CMK (cell line): ENCODE measurements around the gene SLC47A2.
"Not testable (repeated sequence)": the region's sequence is repeated elsewhere in the genome, so short reads cannot be mapped to it uniquely, and the experiment has no call there.

Source experiments
- DNase-seq: peaks from one replicate; pipeline ENCODE4 v3.0.0-alpha.2; 2010; ENCODE audit warnings: low read depth

SLC47A2 gene, protein sequence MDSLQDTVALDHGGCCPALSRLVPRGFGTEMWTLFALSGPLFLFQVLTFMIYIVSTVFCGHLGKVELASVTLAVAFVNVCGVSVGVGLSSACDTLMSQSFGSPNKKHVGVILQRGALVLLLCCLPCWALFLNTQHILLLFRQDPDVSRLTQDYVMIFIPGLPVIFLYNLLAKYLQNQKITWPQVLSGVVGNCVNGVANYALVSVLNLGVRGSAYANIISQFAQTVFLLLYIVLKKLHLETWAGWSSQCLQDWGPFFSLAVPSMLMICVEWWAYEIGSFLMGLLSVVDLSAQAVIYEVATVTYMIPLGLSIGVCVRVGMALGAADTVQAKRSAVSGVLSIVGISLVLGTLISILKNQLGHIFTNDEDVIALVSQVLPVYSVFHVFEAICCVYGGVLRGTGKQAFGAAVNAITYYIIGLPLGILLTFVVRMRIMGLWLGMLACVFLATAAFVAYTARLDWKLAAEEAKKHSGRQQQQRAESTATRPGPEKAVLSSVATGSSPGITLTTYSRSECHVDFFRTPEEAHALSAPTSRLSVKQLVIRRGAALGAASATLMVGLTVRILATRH

DNA sequence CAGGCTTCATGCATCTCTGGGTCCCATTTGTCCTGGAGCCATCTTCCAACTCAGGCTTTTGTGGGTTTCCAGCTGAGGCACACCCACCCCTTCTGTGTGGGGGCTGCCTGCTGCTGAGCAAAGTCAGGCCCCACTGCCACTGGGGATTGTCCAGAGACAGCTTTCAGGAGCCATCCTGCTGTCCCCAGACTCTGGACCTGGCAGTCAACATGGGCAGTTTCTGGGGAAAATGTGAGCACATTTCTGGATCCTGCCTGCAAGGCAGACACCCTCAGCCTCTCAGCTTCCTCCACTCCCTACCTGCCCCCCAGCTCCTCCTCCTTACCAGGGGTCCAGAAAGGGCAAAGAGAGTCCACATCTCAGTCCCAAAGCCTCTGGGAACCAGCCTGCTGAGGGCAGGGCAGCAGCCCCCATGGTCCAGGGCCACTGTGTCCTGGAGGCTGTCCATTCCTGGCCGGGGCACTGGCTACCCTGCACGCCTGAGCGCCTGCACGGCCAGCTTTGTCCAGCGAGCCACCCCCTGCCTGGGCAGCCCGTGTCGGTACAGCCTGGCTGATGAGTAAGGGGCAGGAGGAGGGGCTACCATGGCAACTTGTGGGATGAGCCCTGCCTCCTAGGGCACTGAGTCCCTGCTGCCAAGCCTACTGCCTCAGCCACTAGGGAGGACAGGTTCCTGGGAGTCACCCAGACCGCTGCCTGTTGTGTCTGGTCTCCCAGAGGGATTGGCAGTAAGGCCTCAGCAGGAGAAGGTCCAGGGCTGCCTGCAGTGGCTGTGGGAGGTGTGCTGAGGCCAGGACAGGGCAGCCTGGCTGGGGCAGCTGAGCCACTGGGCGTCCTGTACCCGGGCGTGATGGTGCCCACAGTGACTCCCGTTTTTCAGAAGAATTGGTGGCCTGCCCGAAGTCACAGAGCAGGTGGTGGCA is at the start of gene SLC47A2:
Gene SLC47A2, minus strand, starts transcription at position 477 of the 923 bp plus-strand sequence. Its CDS starts 29 bp downstream, at position 448.
- no peak for DNase-seq

DNA sequence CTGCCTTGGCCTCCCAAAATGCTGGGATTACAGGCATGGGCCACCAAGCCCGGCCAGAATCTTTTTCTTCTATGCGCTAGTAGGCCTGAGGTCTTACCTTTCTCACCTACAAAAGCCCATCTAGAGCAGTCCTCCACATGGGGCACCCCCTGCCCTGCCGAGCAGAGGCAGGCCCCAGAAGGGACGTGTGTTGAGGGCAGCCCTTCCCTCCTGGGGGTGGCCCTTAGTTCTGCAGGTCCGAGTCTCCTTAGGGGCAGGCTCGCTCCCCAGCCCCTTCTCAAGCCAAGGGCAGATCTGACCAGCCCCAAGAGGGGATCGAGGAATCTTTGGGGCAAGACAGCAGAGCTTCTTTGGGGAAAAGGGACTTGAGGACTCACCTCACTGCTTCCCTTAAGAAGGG is 49.6 kb upstream of the SLC47A2 start:
- DNase-seq: no peak

DNA sequence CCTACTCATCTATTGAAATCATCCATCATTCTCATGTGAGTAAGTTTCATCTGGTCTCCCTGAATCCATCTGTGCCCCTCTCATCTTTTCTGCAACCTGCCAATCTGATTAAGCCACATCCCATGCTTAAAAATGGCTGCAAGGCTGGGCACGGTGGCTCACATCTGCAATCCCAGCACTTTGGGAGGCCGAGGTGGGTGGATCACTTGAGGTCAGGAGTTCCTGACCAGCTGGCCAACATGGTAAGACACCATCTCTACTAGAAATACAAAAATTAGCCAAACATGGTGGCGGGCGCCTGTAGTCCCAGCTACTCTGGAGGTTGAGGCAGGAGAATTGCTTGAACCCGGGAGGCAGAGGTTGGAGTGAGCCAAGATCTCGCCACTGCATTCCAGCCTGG is 47.6 kb upstream of the SLC47A2 start:
- DNase-seq: not testable (repeated sequence)

DNA sequence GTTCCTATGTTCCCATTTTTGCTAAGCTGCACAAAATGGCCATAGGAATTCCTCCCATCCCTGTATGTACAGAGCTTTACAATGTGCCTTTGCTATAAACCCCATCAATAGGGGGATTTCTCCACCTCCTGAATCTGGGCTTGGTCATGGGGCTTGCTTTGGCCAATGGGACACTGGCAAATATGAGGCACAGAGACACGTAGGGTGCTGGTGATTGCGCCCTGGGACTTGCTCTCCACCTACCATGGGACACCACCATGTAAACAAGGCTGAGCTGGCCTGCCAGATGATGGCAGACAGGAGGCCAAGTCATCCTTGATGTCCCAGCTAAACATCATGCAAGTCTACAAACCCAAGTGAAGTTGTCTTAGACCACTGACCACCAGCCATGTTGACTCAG is 47.0 kb upstream of the SLC47A2 start:
- no peak for DNase-seq

DNA sequence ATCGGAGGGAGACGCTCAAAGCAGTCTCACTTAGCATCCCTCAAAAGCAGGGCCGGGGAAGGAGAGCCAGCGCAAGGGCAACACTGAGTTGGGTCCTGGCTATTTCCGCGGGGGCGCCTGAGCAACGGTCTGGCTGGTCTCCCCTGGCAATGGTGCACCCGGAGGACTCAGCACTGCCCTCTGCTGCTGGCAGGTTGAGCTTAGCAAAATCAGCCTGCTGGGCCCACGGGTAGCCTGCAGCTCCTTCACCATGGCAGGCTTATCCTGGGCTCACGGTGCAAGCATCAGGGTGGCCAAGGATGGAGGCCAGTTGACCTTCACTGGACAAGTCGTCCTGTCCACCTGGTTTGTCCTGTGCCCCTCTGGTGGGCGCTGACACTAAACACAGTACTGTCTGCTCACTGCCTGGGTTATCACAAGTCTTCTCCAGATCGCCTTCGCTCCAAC is 46.2 kb upstream of the SLC47A2 start:
- peak; percentile 20 for DNase-seq

DNA sequence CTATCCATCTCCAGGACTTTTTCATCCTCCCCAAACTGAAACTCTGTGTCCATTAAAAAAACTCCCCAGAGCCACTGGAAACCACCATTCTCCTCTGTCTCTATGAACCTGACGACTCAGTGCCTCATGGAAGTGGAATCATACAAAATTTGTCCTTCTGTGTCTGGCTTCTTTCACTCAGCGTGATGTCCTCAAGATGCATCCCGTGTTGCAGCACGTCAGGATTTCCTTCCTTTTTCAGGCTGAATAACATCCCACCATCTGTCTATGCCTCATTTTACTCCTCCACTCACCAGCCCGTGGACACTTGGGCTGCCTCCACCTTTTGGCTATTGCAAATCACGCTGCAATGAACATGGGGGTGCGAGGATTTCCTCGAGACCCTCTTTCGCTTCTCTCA is 44.4 kb upstream of the SLC47A2 start:
- DNase-seq: no peak

DNA sequence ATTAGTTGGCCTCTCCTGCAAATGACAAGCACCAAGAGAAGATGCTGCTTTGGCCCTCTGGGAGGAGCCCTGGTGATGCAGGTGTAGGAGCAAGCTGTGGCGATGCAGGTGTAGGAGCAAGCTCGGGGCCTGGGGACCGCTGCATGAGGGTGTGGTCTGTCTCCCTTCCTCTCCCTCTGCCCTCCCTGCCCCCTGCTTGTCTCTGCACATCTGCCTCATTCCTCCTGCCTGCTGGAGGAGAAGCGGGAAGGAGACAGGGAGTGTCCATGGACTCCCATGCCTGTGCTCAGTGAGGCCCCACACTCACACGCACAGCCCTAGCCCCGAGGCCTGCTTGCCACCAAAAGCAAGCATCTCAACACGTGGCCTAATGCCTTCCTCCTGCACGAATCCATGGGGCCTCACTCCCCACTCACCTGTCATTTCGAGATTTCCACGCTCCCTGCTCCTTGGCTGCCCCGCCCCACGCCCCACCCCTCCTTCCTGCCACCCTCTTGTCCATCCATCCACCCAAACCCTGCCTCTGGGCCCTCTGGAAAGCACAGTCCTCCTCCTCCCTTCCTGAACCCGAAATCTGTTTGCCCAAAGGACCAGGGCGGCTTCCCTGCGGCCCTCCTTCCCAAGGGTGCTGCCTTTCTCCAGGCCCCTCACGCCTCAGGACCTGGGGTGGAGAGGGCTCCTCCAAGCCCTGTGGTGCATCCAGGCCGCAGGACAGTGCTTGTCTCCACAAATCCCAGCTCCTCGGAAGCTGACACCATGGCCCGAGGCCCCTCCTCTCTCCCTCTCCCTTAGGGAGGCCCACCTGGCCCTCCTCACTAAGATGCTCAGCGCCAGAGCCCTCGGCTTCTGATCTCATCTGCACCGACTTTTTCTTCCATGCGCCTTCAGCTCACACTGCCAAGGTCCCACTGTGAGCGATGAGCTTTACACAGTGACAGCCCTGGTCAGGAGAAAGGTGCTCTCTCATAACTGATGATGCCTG is 43.5 kb upstream of the SLC47A2 start:
- no peak for DNase-seq

DNA sequence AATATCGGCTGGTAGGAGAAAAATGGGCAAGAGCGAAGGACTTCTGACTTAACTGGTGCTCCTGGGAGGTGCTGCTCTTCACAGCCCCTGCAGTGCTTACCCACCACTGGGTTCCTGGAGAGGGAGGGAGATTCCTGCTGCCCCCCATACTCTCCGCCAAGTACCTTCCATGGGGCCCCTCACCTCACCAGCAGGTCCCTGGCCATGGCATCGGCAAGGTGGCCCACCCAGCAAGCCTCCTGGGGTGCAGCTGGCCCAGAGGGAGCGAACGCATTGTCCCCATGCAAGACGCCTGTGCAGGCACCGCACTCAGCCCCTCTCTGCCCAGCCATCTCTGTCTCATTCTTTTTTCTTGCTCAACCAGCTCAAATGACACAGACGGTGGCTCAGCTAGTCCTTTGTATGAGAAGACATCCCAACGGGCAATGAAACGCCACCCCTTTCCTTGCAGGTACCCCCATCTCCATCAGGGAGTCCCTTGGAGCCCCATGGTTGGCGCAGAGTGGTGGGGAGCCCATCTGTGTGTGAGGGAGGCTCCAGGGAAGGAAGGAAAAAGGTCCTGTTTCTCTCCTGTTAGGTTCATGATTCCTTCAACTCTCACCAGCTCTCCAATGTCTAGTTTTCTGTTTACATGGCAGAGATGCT is 41.3 kb upstream of the SLC47A2 start:
- DNase-seq: no peak

DNA sequence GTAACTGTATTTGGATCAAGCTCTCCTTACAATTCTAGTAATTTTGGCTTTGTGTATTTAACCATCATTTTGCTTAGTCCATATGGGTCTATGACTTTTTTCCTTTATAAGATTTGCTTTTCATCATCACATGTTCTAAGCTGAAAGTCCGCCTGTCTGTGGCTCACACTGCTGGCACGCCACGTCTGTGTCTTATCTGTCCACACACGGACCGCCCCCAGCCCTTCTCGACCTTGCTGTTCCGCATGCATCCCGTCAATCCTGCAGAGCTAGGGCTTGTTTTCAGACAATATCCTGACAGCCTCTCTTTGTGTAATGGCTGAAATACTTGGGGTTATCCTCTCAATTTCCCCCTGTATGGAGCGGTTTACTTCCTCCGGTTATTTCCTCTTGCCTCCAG is 40.2 kb upstream of the SLC47A2 start:
- DNase-seq: no peak

DNA sequence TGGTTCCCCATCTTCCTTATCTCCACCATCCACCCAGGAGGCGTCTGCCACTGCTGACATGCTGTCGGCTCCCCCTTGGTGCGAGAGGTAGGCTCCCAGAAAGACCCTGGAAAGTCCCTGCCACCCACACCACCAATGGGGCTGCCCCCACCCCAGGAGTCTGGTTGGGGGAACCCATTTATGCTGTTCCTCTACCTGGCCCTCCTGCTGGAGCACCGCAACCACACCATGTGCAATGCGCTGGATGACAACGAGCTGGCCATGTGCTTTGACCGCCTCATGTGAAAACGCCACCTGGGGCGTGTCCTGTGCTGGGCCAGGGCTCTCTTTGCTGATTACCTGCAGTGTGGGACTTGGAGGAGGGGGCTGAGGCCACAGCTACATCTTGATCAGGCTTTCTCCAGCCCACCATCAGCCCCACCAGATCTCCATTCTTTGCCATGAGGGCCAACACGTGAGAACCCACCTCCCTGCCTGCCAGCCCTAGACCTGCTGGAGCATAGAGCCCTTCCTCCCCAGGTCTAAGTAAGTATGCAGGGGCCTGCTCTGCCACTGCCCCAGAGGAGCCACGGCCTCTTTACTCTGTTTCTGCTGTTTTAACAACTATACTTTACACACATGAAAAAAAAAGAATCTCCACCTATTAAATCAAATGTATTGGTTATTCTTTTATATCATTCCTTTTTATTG is 39.6 kb upstream of the SLC47A2 start:
- DNase-seq: no peak

DNA sequence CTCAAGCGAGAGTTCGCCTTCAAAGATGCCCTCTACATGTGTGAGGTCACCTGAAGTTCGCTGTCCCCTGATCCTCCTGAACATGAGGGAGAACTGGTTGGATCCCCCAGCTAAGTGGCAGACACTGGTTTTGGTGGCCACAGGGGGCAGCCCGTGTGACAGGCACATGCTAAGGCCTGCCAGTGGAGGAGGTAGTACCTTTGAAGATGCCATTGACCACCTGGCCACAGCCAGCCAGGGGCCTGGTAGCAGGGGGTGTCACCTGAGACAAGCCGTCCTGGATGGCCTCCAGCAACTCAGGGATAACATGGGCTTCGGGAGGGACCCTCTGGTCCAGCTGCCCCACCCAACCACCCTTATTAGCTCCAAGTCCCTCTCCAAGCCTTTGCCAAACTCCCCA is 39.0 kb upstream of the SLC47A2 start:
- no peak for DNase-seq

DNA sequence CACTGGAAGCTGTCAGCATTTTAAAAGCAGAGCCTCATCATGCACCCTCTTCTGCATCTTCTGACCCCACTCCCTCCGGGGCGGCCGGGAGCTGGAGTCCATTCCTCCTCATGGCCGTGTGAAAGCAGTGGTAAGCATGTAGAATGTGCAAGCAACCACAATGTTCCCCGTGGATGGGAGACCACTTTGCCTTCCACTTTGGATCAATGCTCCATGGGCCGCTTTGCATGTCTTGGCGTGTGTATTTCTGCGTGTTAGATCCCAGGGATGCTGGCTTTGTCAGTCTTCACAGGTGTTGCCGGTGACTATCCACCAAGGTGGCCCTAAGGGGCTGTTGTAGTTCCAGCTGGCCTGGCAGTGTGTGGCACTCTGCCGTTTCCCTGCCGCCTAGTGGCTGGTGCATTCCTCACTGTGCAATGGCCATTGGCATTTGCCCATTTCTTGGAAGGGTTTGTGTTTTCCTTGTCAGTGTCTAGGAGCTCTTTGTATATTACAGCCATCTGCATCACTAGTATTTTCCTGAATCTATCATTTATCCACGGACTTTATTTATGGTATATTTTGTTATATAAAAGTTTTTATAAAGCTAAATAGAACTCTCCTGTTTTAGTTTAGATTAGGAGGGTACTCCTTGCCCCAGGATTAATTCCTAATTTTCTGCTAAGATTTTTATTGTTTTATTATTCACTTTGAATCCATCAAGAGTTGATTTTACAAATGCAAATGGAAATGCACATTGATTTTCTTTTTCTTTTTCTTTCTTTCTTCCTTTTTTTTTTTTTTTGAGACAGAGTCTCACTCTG is 37.5 kb upstream of the SLC47A2 start:
- DNase-seq: no peak

DNA sequence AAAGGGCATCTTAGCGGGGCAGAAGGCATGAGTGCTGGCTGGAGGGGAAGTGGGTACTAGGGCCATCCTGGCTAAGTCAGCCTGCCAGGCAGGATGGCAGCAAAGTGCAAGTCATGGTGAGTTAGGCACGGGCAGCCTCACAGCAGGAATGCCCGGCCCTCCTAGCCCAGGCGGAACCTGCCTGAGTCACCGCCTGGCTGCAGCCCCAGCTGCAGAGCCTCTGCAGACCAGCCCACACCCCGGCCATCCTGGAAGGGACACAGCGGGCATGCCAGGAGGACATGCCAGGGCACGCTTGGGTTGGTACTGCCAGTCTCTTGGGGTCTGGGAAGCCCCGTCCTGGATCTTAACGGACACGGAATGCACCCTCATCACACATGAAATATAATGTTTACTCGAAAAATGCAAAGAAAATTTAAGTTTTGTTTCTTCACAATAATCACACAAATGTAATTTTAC is 36.7 kb upstream of the SLC47A2 start:
- DNase-seq: no peak

DNA sequence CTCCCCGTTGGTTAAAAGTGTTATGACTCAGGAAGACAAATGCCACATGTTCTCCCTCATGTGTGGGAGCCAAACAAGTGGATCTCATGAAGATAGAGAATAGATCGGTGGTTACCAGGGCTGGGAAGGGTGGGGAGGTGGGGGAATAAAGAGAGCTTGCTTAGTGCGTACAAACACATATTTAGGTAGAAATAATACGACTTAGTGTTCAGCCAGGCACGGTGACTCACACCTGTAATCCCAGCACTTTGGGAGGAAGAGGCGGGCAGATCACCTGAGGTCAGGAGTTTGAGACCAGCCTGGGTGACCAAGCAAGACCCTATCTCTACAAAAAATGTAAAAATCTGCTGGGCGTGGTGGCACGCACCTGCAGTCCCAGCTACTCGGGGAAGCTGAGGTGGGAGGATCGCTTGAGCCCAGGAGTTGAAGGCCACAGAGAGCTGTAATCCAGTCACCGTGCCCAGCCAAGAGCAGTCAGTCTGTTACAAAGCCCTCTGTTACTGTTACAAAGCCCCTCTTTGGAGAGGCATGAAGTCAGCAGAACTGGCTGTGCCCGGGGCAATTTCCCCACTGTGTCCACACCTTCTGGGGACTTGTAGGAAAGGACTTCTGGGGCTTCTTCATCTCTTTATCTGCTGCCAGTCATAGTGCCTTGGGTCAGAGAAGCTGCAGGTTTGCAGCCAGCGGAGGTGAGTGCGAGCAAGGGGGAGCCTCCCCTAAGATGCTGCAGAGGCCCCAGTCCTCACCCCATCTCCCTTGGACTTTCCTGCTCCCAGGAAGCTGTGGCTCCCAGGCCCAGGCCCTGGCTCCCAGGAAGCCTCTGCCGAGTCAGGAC is 36.0 kb upstream of the SLC47A2 start:
- no peak for DNase-seq

DNA sequence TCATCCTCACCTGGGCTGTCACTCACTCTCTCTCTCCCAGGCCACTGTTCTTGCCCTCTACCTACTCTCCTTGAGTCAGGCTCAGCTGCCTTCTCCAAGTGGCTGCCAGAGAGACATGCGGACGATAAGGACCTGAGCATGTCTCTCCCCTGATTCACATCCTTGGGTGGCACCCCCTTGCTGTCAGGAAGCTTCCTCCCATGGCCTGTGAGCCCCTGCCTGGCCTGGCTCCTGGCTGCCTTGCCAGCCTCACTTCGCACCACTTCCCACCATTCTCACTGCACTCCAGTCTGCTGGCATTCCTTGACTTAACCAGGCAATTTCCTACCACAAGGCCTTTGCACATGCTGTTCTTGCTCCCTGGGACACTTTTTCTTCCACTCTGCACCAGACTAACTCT is 34.5 kb upstream of the SLC47A2 start:
- DNase-seq: no peak

DNA sequence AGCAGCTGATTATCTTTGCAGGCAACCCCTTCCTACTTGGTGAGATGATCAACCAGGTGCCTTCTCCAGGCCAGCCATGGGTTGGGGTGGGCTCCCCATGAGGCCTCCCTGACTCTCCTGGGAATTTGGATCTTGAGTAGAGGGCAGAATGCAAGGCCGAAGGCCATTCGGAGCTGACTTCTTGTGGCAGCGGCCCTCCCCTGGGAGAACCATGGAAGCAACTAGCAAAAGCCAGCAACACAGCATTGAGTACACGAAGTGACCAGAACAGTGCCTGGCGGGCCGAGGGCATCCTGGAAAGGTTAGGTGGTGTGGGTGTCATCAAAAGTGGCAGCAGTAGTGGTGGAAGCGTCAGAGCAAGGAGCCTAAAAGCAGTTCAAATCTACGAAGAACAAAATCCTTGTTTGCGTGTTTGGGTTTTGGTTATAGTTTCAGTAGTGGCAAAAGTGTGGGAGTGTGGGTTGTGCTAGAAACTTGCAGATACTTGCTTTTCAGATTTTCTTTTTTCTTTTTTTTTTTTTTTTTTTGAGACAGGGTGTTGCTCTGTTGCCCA is 33.7 kb upstream of the SLC47A2 start:
- no peak for DNase-seq

DNA sequence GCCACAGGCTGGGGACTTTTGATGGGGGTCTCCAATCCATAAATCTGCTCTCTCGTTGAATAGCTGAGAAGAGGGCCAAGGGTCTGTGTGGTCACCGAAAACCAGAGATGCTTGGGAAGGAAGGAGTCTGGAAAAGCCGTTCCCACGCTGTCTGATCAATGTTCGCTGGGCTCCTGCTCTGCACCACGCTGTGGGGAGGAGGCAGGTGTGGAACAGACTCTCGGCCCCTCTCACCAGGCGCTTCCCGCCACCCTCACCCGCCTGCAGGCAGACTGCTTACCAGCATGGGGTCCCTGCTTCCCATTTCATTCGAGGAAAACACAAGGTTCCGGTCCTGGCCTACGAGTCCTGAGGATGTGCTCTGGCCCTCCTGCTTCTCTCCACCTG is 32.4 kb upstream of the SLC47A2 start:
- DNase-seq: no peak
